Vagina (tissue), 2 donors: ENCODE results near the gene FAM8A1.

Experiments used
- POLR2AphosphoS5 ChIP-seq, 2 donors: sonication (generic); formaldehyde crosslinking; IDR thresholded peaks; one replicate each; pipeline ENCODE4 v1.9.0; 2017; ENCODE audit warnings: antibody characterized with exemption in 2 of 2, mild to moderate bottlenecking in 2 of 2, low read depth in 1 of 2; ENCODE audit not compliant: insufficient read depth in 1 of 2
- TF ChIP-seq, protein P1 (sequence below), 3 experiments: fragments of 450-650 bp in 2 of 3; fragments of 200-600 bp in 1 of 3; sonication (generic) in 1 of 3; IDR thresholded peaks; one replicate each; pipeline ENCODE4 v1.5.1; 2017 to 2019; ENCODE audit warnings: antibody characterized with exemption in 3 of 3, mild to moderate bottlenecking in 2 of 3, moderate library complexity in 2 of 3

DNA sequence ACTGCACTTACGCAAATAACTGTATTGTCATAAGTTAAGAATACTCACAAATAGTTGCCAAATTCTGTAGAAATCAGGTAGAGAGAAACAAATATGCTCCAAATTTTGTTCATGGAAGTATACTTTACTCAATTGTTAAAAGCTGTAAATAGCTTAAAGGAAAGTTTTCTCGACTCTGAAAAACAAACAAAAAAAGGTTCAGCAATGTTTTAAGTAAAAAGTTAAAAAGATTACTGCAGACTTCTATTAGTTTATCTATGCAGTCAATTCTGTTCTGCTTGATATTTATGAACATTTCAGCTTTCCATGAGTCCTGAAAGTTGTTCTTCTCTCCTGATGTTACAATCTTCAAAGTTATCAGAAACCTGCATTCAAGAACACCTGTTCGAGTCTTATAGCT lies 37.5 kb upstream of the FAM8A1 start:
- no peak for TF ChIP-seq POLR2AphosphoS5 (IDR thresholded peaks at IDR 0.05; ENCODE audit: insufficient read depth in 1 of 2, low read depth in 1 of 2)
- TF ChIP-seq, protein P1, sequence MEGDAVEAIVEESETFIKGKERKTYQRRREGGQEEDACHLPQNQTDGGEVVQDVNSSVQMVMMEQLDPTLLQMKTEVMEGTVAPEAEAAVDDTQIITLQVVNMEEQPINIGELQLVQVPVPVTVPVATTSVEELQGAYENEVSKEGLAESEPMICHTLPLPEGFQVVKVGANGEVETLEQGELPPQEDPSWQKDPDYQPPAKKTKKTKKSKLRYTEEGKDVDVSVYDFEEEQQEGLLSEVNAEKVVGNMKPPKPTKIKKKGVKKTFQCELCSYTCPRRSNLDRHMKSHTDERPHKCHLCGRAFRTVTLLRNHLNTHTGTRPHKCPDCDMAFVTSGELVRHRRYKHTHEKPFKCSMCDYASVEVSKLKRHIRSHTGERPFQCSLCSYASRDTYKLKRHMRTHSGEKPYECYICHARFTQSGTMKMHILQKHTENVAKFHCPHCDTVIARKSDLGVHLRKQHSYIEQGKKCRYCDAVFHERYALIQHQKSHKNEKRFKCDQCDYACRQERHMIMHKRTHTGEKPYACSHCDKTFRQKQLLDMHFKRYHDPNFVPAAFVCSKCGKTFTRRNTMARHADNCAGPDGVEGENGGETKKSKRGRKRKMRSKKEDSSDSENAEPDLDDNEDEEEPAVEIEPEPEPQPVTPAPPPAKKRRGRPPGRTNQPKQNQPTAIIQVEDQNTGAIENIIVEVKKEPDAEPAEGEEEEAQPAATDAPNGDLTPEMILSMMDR (IDR thresholded peaks at IDR 0.05): no peak
